Measurements from ENCODE around the gene BRI3.

BRI3 gene

GRCh38 chr7:98341106-98341505, 59.6 kb downstream of the BRI3 start:
- Histone ChIP-seq H3K4me1 (ENCODE audit: control insufficient read depth in 1 of 2, insufficient read depth in 2 of 2, low read length in 2 of 2) (peaks cover 4 to 10% of the 10 kb centered on the region in 2 donors), H3K9me3 (ENCODE audit: control insufficient read depth in 1 of 2, low read length in 2 of 2) (no peaks in the 10 kb centered on the region), H3K27me3 (ENCODE audit: control insufficient read depth in 1 of 2, insufficient read depth in 2 of 2, low read length in 2 of 2) (no peaks in the 10 kb centered on the region), H3K4me3 (ENCODE audit: low read depth in 1 of 2, low read length in 2 of 2) (no peak overlapping the region), H3K36me3 (ENCODE audit: control insufficient read depth in 1 of 2, insufficient read depth in 2 of 2, low read length in 2 of 2) (peaks cover 0 to 4% of the 10 kb centered on the region in 2 donors), H3K9ac (ENCODE audit: low read depth in 1 of 2, low read length in 2 of 2) (no peak overlapping the region), H3K27ac (ENCODE audit: low read depth, low read length) (no peak overlapping the region)
